Activated CD8-positive, alpha-beta memory T cell treated with anti-CD3 and anti-CD28 coated beads, Interleukin-2, amount 50 U/mL, for 48 hours (primary cell): ENCODE data around the gene SPATA13.

Experiments used
- DNase-seq: peaks from one replicate; pipeline ENCODE4 v3.0.0-alpha.2; 2020

Gene SPATA13

DNA sequence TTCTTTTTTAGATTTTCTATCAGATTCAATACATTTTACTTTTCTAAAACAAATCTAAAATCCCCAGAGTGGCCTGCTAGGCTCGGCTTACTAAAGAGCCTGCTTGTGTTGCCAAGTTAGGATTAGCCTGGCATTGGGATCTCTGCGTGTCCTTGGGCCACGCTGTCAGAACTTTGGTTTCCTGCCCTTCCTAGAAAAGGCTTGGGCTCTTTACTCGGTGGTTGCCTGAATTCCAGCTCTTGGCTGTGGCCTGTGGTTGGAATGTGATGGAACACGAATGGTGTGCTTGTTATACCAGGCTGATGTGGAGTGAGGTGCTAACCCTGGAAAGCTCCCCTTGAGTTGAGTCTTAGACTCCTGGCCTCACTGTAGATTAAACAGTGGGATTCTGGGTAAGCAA, 8.5 kb downstream of the SPATA13 start:
- no peak for DNase-seq

DNA sequence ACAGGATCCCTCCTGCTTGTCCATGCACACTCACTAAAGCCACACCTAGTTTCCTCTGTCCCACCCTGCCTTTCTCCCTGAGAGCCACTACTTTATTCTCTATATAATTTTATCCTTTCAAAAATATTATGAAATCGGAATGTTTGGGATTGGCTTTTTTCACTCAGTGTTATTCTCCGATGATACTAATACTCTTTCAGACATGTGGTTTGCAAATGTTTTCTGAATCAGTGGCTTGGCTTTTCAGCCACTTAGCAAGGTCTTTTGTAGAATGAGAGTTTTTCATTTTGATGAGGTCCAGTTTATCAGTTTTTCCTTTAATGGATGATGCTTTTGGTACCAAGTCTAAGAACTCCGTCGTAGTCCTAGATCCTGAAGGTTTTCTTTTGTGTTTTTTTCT, 11.6 kb downstream of the SPATA13 start:
- DNase-seq: no peak

DNA sequence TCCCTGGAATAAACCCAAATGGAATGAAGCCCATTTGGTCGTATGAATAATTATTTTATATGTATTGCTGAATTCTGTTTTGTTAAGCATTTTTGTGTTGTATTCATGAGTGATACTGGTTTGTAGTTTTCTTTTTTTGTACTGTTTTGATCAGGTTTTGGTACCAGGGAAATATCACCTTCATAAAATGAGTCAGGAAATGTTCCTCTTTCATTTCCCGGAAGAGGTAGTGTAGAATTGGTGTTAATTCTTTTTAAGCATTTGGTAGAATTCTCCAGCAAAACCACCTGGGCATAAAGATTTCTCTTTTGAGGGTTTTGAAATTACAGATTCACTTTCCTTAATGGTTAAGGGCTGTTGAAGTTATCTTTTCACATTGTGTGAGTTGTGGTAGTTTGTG, 13.3 kb downstream of the SPATA13 start:
- DNase-seq: no peak

DNA sequence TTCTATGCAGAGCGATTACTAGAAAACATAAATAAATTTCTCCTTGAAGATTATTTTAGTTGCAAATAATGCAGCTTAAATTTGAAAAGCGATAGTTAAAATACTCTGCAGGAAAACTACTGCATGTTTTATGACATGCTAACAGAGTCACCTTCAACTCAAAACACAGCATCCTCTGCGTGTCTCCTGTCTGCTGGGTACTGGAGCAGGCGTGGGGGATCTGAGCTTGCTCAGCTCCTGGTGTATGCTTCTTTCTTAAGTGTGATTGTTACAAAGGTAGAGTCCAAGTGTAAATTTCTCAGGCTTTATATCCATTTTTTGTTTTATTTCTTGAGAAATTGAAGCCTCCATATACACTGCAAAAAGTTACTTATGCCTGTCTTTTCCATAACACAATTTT, 15.3 kb downstream of the SPATA13 start:
- DNase-seq: no peak

DNA sequence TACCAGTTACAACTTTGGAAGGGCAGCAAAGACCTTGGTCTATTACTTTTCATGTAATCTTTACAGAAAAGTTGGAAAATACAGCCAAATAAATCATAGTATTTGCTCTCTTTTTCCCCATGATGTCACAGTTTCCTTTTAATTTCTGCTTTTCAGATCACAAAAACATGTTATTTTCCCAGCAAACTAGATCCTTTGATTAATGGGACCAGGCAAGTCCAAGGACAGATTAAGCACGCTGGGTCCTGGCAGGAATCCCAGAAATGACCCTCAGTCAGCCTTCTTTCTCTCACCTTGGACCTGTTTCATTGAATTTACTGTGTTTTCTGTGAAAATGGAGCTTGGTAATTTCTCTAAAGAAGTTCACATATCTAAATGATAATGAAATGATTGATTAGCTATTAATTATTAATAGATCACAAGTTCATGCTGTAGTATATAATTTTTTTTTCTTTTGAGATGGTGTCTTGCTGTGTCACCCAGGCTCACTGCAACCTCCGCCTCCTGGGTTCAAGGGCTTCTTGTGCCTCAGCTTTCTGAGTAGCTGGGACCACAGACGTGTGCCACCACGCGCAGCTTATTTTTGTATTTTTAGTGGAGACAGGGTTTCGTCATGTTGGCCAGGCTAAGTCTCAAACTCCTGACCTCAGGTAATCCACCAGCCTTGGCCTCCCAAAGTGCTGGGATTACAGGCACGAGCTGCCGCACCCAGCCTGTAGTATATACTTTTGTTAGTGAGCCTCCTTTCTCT, 16.0 kb downstream of the SPATA13 start:
- no peak for DNase-seq

DNA sequence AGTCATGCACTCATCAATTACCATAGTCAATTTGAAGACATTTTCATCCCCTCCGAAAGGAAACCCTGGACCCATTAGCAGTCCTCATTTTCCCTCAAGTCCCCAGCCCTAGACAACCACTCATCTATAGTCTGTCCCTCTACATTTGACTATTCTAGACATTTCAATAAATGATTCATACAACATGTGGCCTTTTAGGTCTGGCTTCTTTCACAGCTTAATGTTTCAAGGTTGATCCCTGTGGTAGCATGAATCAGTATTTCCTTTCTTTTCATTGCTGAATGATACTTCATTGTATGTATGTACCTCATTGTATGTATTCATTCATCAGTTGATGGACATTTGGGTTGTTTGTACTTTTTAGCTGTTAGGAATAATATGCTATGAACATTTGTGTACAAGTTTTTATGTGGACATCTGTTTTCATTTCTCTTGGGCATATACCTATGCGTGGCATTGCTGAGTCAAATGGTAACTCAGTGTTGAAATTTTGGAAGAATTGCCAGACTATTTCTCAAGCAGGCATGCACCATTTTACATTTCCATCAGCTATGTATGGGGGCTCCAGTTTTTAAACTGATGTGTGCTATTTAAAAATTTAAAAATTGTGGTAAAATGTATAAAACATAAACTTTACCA, 18.4 kb downstream of the SPATA13 start:
- no peak for DNase-seq

DNA sequence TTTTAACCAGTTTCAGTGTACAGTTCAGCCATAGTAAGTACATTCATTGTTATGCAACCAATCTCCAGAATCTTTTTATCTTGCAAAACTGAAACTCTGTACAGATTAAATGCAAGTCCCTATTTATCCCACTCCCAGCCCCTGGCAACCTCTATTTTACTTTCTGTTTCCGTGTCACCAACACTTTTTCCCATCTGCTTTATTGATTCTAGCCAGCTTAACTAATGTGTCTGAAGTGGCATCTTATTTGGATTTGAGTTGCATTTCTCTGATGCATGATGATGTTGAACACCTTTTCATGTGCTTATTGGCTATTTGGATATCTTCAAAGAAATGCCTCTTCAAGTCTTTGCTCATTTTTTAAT, 18.9 kb downstream of the SPATA13 start:
- no peak for DNase-seq

DNA sequence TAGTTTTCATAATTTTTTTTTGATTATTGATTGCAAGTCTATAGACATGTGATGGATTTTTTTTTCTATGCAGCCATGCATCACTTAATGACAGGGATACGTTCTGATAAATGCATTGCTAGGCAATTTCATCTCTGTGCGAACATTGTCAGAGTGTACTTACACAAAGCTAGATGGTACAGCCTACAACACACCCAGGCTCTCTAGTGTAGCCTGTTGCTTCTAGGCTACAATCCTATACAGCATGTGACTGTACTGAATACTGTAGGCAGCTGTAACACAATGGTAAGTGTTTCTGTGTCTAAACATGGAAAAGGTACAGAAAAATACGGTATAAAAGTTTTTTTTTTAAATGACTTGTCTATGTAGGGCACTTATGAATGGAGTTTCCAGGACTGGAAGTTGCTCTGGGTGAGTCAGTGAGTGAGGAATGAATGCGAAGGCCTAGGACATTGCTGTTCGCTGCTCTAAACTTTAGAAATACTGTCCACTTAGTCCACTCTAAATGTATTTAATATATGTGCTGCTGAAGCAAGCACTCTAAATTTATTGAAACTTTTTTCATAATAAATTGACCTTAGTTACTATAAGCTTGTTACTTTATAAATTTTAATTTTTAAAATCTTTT, 20.3 kb downstream of the SPATA13 start:
- no peak for DNase-seq

DNA sequence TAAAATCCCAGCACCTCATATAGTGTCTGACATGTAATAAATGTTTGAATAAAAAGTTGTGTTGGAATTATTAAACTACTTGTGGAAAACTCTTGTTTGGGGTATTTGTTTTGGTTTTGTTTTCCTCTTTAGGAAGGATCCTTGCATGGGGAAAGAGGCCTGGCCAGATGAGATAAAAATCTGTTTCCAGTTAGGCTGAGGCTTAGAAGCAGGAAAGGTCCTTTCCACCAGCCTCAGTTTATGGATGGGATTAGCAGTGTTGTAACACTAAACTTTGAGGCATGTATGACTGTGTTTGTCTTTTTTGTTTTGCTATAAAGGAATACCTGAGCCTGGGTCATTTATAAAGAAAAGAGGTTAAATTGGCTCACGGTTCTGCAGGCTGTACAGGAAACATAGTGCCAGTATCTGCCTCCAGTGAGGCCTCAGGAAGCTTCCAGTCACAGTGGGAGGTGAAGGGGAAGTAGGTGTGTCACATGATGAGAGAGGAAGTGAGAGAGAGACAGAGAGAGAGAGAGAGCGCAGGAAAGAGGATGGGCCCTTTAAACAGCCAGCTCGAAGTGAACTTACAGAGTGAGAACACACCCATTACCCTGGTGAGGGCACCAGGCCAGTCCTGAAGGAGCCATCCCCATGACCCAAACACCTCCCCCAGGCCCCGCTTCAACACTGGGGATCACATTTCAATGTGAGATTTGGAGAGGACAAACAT, 21.6 kb downstream of the SPATA13 start:
- DNase-seq: no peak

DNA sequence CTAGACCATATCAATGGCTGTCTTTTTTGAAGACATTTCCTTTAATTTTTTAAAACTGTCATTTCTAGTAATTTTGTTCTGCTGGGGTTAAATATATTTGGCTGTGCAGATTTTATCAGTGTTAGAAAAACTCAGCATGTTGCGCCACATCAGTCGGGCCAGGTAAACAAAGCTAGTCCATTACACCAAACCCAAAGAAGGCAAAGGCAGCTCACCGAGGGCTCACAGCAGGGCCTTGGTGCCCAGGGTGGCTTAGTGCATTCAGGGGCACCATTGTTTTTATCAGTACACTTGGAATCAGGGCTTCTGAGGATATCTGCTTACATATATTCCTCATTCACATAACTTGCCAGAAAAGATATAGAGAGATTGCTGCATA, 22.2 kb downstream of the SPATA13 start:
- no peak for DNase-seq

DNA sequence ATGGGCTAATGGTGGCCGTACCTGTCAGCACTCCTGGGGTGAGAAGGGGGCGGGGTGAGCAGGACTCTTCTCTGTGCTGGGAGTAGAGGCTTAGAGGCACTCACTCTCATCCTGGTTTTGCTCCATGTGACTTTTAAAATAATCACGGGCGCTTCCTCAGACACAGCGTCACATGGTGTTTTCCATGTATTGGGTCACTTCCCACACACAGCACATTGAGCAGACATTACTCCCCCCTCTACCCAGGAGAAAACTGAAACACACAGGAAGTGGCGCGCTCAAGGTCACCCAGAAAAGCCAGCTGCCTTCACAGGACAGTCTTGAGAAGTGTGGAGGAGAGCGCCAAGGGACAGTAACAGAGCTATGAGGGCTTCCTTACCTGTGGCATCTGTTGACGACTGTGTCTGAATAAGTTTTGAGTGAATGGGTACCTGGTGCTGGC, 23.2 kb downstream of the SPATA13 start:
- no peak for DNase-seq

DNA sequence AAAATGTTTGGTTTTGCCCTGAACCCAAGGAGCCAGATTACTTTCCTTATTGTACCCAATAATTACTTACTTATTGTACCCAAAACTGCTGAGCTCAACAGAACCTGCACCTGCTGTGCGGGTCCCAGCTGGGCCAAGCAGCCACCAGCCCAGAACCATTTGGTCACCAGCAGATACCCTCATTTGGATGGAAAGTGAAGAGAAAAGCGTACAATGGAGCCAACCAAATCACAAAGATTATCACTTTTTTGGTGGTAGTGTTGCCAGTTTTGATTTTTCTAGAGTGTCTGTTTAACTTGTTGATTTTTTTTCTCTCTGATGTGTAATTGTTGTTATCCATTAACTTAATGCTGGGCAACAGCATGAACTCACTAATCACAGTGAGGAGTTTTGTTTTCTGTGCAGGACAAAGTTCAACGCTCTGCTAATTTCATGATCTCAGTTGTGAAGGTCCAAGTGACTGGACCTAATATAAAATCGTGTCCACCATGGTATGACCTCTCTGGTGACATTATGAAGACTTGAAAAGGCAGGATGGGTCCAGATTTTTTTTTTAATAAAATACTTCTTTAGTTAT, 23.8 kb downstream of the SPATA13 start:
- no peak for DNase-seq

DNA sequence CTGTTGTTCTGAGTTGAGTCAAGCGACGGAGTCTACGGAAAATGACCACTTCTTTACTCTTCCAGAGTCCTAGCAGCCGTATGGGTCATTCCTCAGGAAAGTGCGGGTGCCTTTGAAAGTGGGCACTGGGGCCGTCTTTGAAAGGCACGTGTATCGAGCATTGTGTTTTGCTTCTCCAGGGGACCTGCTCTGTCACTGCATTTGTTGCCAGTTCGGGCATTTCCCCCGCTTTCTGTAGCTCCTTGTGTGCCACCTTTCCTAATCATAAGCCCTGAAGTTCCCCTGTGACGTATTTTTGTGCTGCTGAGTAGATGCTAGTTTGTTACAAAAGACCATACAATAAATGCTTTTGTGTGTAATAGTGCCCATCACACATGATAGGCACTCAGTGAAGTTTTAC, 24.4 kb downstream of the SPATA13 start:
- no peak for DNase-seq

DNA sequence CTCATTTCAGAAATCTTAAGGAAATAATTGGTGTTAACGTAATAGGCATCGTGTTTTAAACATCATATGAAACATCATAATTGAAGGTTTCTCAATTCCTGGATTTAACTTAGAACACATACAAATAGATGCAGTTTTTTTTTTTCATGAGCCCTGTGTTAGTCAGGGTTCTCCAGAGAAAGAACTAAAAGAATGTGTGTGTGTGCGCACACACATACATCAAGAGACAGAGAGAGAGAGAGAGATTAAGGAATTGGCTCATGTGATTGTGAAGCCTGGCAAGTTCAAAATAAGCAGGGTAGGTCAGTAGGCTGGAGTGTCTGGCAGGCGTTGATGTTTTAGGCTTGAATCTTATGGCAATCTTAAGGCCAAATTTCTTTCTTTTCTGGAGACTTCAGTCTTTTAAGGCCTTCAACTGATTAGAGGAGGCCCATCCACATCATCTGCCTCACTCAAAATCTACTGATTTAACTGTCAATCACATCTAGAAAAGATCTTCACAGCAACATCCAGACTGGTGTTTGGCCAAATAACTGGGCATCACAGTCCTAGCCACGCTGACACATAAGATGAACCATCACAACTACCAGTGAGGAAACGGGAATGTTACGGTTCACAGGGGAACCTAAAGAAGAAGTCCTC, 25.2 kb downstream of the SPATA13 start:
- no peak for DNase-seq

DNA sequence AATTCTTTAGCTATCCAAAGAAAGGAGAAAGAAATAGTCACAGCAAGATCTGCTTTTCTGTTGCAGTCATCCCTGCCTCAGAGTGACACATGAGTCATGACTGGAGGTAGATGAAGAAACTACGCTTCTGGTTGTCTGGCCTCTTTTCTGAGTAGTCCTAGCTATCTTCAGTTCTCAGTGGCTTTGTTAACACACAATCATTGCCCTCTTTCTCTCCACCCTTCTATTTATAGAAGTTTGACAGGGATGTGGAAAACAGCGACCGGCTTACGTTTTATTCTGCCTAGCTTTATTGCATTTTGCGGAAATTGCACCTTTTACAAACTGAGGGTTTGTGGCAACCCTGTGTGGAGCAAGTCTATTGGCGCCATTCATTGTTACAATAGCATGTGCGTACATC, 26.7 kb downstream of the SPATA13 start:
- DNase-seq: no peak

DNA sequence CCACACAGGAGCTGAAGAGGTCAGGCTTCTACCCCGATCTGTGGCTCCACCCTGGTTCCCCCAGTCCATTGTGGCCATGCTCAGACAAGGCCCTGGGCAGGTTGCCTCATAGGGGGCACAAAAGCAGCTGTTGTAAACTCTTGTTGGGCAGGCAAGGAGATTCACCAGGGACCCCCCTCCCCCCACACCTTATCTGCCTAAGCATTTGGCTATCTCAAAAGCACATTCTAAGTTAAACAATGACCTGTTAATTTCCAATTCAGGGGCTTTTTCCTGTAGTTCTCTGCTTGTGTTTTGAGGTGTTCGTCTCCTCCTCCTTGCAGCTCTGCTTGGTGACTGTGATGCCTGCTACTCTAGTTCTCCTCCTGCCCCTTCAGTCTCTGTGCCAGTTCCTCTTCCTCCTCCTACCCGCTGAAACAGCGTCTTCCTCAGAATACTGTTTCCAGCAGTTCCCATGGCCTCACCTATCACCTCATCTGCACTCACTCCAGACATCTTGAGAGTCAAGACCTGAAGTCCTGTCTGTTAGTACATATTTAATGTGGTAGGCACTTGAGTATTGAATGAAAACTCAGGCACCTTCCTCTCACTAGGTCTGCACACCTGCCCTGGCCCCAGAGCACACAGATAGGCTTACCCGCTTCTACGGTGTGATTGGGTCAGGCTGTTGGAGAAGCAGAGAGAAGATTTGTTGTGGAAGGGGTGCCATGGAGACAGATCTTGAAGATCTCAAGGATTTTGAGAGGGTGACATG, 31.7 kb downstream of the SPATA13 start:
- DNase-seq: no peak

DNA sequence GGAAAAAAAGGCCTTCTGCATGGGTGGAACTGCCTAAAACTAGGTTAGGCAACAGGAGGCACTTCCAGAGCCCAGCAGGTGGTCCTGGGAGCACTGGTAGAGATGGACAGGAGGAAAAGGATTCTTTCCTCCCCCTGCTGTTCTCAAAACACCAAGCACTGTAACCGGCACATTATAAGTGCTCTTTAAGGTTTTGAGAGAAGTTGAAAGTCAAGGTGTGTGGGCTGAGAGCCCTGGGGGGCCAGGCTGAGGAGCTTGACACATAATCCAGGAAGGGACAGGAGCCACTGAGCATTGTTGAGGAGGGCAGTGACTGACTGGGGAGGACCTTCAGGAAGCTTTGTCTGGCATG, 32.3 kb downstream of the SPATA13 start:
- no peak for DNase-seq

DNA sequence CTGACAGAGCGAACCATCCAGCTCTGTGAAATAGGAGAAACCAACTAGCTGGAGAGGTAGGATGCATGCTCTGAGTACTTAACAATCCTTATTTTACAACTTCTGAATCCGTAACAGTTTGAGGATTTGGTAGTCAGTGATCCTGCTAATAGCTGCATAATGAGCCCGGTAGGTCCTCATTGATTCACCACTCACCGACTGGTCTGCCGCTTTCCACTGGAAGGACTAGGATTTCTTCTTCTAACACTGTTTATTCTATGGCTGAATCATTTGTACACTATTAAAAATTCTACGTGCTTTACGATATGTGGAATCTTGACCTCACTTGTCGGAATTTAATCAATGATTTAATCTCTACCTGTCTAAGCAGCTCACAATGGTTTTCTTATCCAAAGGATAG, 33.9 kb downstream of the SPATA13 start:
- no peak for DNase-seq

DNA sequence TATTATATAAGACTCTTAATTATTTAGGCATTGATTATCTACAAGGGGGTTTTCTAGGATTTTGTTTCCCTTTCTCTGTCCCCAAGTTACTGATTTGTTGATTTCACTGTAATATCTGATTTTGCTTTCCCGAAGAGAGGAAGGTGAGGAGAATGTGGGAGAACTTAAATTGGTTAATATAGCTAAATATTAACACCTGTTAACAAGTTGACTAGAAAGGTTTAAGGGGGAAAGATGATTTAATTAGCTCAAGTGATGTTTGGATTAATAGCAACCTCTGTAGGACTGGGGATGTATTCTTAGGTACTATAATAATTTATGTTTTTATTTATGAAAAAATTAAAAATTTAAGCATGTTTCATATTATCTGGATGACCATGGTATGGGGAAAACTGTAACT, 35.1 kb downstream of the SPATA13 start:
- DNase-seq: no peak

DNA sequence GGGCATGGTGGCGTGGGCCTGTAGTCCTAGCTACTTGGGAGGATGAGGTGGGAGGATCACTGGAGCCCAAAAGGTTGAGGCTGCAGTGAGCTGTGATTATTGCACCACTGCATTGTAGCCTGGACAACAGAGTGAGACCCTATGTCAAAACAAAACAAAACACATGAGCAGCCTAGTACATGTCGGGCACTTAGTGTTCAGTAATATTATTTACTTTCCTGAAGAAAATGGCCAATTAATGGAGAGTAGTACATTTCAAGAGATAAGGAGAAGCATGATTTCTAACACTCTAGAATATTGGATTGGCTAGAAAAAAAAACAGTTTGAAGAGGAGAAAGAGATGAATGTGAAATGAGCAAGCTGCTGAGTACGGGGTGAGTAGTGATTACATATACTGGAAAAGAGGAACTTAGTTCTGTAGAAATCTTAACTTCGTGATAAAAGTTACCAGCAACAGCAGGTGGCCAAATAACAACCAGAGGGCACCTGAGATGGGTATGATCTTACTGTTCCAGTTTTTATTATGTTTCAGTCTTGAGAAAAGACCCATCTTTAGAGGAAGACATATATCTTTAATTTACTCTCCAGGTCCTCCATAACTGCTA, 36.2 kb downstream of the SPATA13 start:
- no peak for DNase-seq

DNA sequence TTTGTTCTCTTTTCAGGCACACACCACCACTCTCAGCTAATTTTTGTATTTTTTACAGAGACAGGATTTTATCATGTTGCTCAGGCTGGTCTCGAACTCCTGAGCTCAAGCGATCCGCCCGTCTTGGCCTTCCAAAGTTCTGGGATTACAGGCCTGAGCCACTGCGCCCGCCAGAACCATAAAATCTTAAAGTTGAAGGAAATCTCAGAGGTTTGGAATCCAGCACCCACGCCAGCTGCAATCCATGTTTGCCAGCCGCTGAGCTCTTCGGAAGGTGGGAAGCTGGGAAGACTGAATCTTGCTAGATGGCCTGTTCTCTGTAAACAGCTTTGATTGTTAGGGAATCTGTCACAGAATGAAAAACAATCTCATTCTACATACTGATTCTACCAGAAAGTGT, 38.5 kb downstream of the SPATA13 start:
- no peak for DNase-seq

DNA sequence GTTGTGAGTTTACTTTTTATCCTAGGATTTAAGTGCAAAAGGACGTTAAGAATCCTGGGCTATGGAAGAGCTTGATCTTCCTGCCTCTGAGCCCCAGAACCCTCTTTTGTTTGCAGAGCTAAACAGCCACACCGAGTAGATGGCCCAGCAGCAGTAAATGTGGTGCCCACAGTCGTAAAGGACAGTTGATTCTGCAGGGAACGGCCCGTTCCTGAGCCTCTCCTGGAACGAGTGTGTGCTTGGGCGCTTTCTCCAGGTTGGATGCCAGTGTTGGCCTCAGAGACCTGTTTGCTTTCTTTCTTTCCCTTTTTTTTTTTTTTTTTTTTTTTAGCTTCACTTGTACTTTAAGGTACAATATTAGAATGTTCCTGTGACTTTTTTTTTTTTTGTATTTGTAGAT, 41.7 kb downstream of the SPATA13 start:
- DNase-seq: no peak
